ENCODE data around the gene KATNAL2.
A peak's percentile ranks its signal among the peaks of the same experiment; 100 is the strongest.

Gene KATNAL2

GRCh38 chr18:46910856-46911255, 6.5 kb upstream of the KATNAL2 start:
- no peak overlapping the region for H3K4me3 ChIP-seq (ENCODE audit: low read depth, low read length)
- TF ChIP-seq CTCF (IDR thresholded peaks at IDR 0.05; ENCODE audit: borderline replicate concordance, insufficient read depth, low read depth, low read length) = no peak

GRCh38 chr18:46915800-46916550, 1.4 kb upstream of the KATNAL2 start:
- no peak for TF ChIP-seq CTCF (IDR thresholded peaks at IDR 0.05; ENCODE audit: borderline replicate concordance, insufficient read depth, low read depth, low read length)
- peak overlapping the region; percentile 61 for H3K4me3 ChIP-seq (ENCODE audit: low read depth, low read length)

GRCh38 chr18:46916551-46917107, 773 bp upstream of the KATNAL2 start:
- no peak for TF ChIP-seq CTCF (IDR thresholded peaks at IDR 0.05; ENCODE audit: borderline replicate concordance, insufficient read depth, low read depth, low read length)
- H3K4me3 ChIP-seq (ENCODE audit: low read depth, low read length) = peak overlapping the region; percentile 61

DNA sequence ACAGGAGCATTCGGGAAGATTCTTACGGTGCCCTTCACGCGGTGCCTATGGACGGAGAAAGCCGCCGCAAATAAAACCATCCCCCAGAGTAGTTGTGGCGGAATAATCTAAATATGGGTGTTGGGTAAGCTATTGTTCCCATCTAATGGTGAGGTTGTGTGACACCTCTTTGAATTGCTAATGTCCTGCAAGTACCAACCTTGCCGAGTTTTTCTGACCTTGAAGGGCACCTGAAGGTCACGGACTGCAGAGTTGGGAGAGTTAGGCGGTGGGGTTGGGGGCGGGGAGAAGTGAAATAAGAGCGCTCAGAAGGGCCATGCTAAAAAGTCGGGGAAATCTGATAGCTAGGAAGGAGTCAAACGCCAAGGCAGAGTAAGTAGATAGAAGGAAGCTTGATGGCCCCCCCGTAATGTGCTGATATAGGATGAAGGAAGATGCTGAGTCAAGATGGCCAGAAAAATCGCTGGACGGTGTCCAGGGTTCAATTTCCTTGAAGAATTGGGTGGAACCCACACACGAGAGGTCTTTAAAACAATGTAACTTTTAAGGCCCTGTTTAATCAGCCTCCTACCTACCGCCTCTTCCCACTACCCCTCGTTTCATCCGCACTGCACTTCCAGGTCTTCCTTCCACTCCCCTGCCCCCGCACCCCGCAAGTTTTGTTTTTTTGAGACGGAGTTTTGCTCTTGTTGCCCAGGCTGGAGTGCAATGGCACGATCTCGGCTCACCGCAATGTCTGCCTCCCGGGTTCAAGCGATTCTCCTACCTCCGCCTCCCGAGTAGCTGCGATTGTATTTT, 600 bp downstream of the KATNAL2 start:
- H3K4me3 ChIP-seq (ENCODE audit: low read depth, low read length) = peak overlapping the region; percentile 61
- no peak for TF ChIP-seq CTCF (IDR thresholded peaks at IDR 0.05; ENCODE audit: borderline replicate concordance, insufficient read depth, low read depth, low read length)

- no peak for TF ChIP-seq CTCF (IDR thresholded peaks at IDR 0.05; ENCODE audit: borderline replicate concordance, insufficient read depth, low read depth, low read length)
- no peak overlapping the region for H3K4me3 ChIP-seq (ENCODE audit: low read depth, low read length)
Observed at GRCh38 chr18:46920067-46920466, 2.7 kb downstream of the KATNAL2 start.

DNA sequence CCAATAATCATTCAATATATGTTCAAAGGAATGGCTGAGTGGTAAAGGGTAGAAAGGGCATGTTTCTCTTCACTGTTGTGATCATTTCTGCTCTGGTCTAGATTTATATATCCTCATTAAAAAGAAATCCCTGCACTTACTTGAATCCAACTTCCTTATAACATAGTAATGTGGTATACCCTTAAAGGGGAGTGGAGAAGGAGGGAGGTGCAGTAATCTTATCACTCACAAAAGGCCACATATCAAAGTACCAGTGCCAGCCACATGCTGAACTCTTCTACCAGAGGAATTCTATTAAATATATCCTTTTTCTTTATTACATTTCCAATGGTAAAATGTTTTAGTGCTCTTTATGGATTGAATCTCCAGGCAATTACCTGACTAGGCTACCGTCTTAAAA, 3.3 kb downstream of the KATNAL2 start:
- TF ChIP-seq CTCF (IDR thresholded peaks at IDR 0.05; ENCODE audit: borderline replicate concordance, insufficient read depth, low read depth, low read length) = no peak
- no peak overlapping the region for H3K4me3 ChIP-seq (ENCODE audit: low read depth, low read length)

Data from GM12875 (cell line).